K562 (cell line): ENCODE data around the gene GALP. TPM values are rescaled to one million over a fixed set of nuclear protein-coding genes. Genes with fewer than 3 reads are reported as not detected.
"Not testable (repeated sequence)": the region's sequence is repeated elsewhere in the genome, so short reads cannot be mapped to it uniquely, and the experiment has no call there.

Experiments used
- ATAC-seq: fragments of 200-7000 bp; cut with Tn5 transposase; 3 replicates; pipeline ENCODE4 v1.9.1; 2020; ENCODE audit warnings: moderate library complexity
- BruUV-seq: library from RNA; stranded (reverse); fragments of 400-500 nt; replicated peaks from 2 replicates; lab custom pipeline; 2021; lab: Mats Ljungman, UMichigan
- CTCF ChIA-PET: fragments of 300-600 bp; formaldehyde crosslinking; extraction: SDS; loops from one replicate; lab custom pipeline; 2021; ENCODE audit warnings: low intra/inter-chr PET ratio; lab: Yijun Ruan, JAX
- POLR2A ChIA-PET: fragments of 300-600, 350-650 bp; sonication (Branson Sonifier 250); formaldehyde crosslinking; extraction: SDS; loops from one replicate; lab custom pipeline; 2021; ENCODE audit warnings: antibody characterized with exemption, inconsistent platforms; lab: Yijun Ruan, JAX
- DNase-seq, 4 experiments: peaks; one replicate each; pipeline versions ENCODE4 v3.0.0 to v3.0.0-alpha.2; 2011 to 2018; ENCODE audit warnings: low spot score in 3 of 4, mixed read lengths in 3 of 4; ENCODE audit errors: extremely low read depth in 1 of 4
- FAIRE-seq: peaks from 2 replicates; lab custom pipeline; 2011; peaks lifted over from hg19 to GRCh38; lab: Jason Lieb, UNC
- H2AFZ ChIP-seq: 2 replicates; pipeline ENCODE4 v1.6.0; 2011; ENCODE audit warnings: low read depth, low read length, control low read depth, inconsistent platforms
- H3K27ac ChIP-seq: fragments of 200-600 bp; 3 replicates; pipeline ENCODE4 v1.8.0; 2011; ENCODE audit warnings: low read depth, mild to moderate bottlenecking, control low read depth, inconsistent platforms, low read length, moderate library complexity, mixed read lengths; ENCODE audit errors: extremely low read depth
- H3K27me3 ChIP-seq, 2 experiments: fragments of 300-600 bp in 1 of 2; 2 replicates in 1 of 2; 3 replicates in 1 of 2; pipeline versions ENCODE4 v1.6.0 to v1.8.0; 2011; ENCODE audit warnings: inconsistent platforms in 2 of 2, low read length in 2 of 2, mild to moderate bottlenecking in 1 of 2, mixed read lengths in 1 of 2, moderate library complexity in 1 of 2; ENCODE audit not compliant: control insufficient read depth in 2 of 2, insufficient read depth in 2 of 2
- H3K36me3 ChIP-seq: fragments of 300-600 bp; 3 replicates; pipeline ENCODE4 v1.8.0; 2011; ENCODE audit warnings: mild to moderate bottlenecking, low read length, inconsistent platforms; ENCODE audit not compliant: control insufficient read depth, insufficient read depth
- H3K4me1 ChIP-seq, 2 experiments: fragments of 200-600 bp in 1 of 2; replicated peaks in 1 of 2; 2 replicates in 1 of 2; 3 replicates in 1 of 2; pipeline versions ENCODE4 v1.5.1 to v1.8.0; 2011; ENCODE audit warnings: inconsistent platforms in 2 of 2, low read length in 2 of 2, mild to moderate bottlenecking in 1 of 2, mixed read lengths in 1 of 2, moderate library complexity in 1 of 2; ENCODE audit not compliant: control insufficient read depth in 2 of 2, insufficient read depth in 2 of 2
- H3K4me2 ChIP-seq: 2 replicates; pipeline ENCODE4 v1.6.1; 2011; ENCODE audit warnings: low read length, control low read depth, inconsistent platforms, mixed read lengths; ENCODE audit not compliant: insufficient read depth
- H3K4me3 ChIP-seq: fragments of 200-600 bp; sonication (generic), shearing (Covaris generic); 2 replicates; pipeline ENCODE4 v1.5.1; 2016; ENCODE audit warnings: control low read depth, inconsistent platforms
- H3K79me2 ChIP-seq: fragments of 200-600 bp; 3 replicates; pipeline ENCODE4 v1.8.0; 2011; ENCODE audit warnings: low read length, inconsistent platforms; ENCODE audit not compliant: control insufficient read depth, insufficient read depth
- H3K9ac ChIP-seq, 2 experiments: 2 replicates each; pipeline versions ENCODE4 v1.6.0 to v1.6.1; 2011; ENCODE audit warnings: low read depth in 2 of 2, low read length in 2 of 2, control low read depth in 1 of 2, inconsistent platforms in 1 of 2, mild to moderate bottlenecking in 1 of 2, mixed read lengths in 1 of 2; ENCODE audit not compliant: insufficient read depth in 1 of 2
- H3K9me1 ChIP-seq: one replicate; pipeline ENCODE4 v1.6.0; 2011; ENCODE audit warnings: inconsistent platforms, mild to moderate bottlenecking, low read length, moderate library complexity; ENCODE audit not compliant: control insufficient read depth, insufficient read depth
- H3K9me3 ChIP-seq: replicated peaks from 2 replicates; pipeline ENCODE4 v1.5.1; 2011; ENCODE audit warnings: low read depth, low read length, inconsistent platforms; ENCODE audit not compliant: control insufficient read depth, insufficient read depth
- H4K20me1 ChIP-seq: replicated peaks from 2 replicates; pipeline ENCODE4 v1.6.1; 2011; ENCODE audit warnings: low read length, inconsistent platforms, mixed read lengths; ENCODE audit not compliant: control insufficient read depth, insufficient read depth
- CTCF ChIP-seq, 3 experiments: IDR thresholded peaks in 2 of 3; conservative IDR thresholded peaks in 1 of 3; 2 replicates each; pipeline ENCODE4 v1.5.1; 2011 to 2012; ENCODE audit warnings: low read length in 3 of 3, mild to moderate bottlenecking in 3 of 3, control low read depth in 2 of 3, improper control_type of control experiment in 1 of 3, inconsistent platforms in 1 of 3, low read depth in 1 of 3, mixed read lengths in 1 of 3, moderate library complexity in 1 of 3; ENCODE audit not compliant: insufficient read depth in 2 of 3
- REST ChIP-seq, 2 experiments: fragments of 450-650 bp; formaldehyde crosslinking in 1 of 2; IDR thresholded peaks; 2 replicates each; pipeline versions ENCODE4 v1.4.0 to v1.6.1; 2014 to 2020; ENCODE audit warnings: mild to moderate bottlenecking in 2 of 2, borderline replicate concordance in 1 of 2, low read depth in 1 of 2
- WGBS: fragments of 100-300 bp; shearing (Covaris generic); methylation state at CpG from one replicate; pipeline ENCODE4 v1.1.6; 2016; ENCODE audit warnings: low coverage, mixed read lengths; ENCODE audit not compliant: insufficient coverage; ENCODE audit errors: missing lambda C conversion rate; 5-methylcytosine and 5-hydroxymethylcytosine counted together
- in situ Hi-C: fragments of 300-500 bp; cut with MboI; formaldehyde crosslinking; loops from 4 replicates; pipeline ENCODE4 v1.15.0; 2018; ENCODE audit warnings: inconsistent platforms, mixed read lengths
- intact Hi-C: fragments of 100-400 bp; cut with micrococcal nuclease; formaldehyde crosslinking; loops from 2 replicates; pipeline ENCODE4 v1.14.2; 2022
- polyA plus RNA-seq, 8 experiments: library from polyadenylated mRNA; depleted of rRNA in 4 of 8; stranded (reverse) in 5 of 8; unstranded in 3 of 8; fragments of >200 nt; fragmentation: Nextera tagmentation in 2 of 8; fragmentation: Illumina TruSeq in 1 of 8; extraction: Ambion mirVana in 2 of 8; extraction: Trizol in 1 of 8; gene quantifications; 2 replicates each; pipeline versions ENCODE4 v1.2.1 to v1.2.3, GENCODE V29; 2011 to 2014; ENCODE audit warnings: inconsistent platforms in 1 of 8, missing spikeins in 1 of 8
- total RNA-seq, 7 experiments: library from RNA; depleted of rRNA in 6 of 7; stranded (reverse); fragments of >200 nt in 6 of 7; fragmentation: Illumina TruSeq in 2 of 7; extraction: Trizol in 2 of 7; gene quantifications; 2 replicates each; pipeline versions ENCODE4 v1.2.1 to v1.2.3, GENCODE V29; 2011 to 2021; ENCODE audit warnings: low replicate concordance in 1 of 7

Gene GALP
- total and polyA plus RNA-seq, 9 of the 15 experiments (the other 6 are each of a cell fraction or from before 2014, with no cell fraction given): not detected

GRCh38 chr19:56207581-56207980 lies 31.8 kb downstream of the GALP start:
- H3K4me1 ChIP-seq; DNase-seq; intact Hi-C loops; H3K9me1 ChIP-seq; H3K4me2 ChIP-seq; H3K9ac ChIP-seq; H3K4me3 ChIP-seq; FAIRE-seq; H4K20me1 ChIP-seq; H3K9me3 ChIP-seq; in situ Hi-C loops; H3K27ac ChIP-seq; CTCF ChIA-PET; H3K79me2 ChIP-seq; POLR2A ChIA-PET; H3K36me3 ChIP-seq; H2AFZ ChIP-seq; H3K27me3 ChIP-seq; BruUV-seq; TF ChIP-seq REST (CRISPR knock-in tag; IDR thresholded peaks at IDR 0.05; ENCODE audit: low read depth): not testable (repeated sequence)
- WGBS: 10% methylated on average over 3 of the region's 5 CpGs
- peak; percentile 77 for ATAC-seq
- peak; percentile 7; the same call in 1 of the 2 replicates for TF ChIP-seq REST (IDR thresholded peaks at IDR 0.05; ENCODE audit: borderline replicate concordance)
- TF ChIP-seq CTCF (IDR thresholded peaks at IDR 0.05 in 2 of 3, conservative IDR thresholded peaks at IDR 0.05 in 1 of 3; ENCODE audit: insufficient read depth in 2 of 3, low read depth in 1 of 3, low read length in 3 of 3): peak; percentile 10 to 25 (median 11); a peak in 1 of 6 replicates
